Mesenchymal stem cell (in vitro differentiated cells and primary cell): Measurements from ENCODE around the gene HORMAD2.

Experiments
- DNase-seq: peaks from one replicate; pipeline ENCODE4 v3.0.0-alpha.2; 2013
- H2AFZ ChIP-seq: one replicate; pipeline ENCODE4 v1.6.1; 2013; ENCODE audit warnings: low read depth, mild to moderate bottlenecking, control low read depth, inconsistent platforms, low read length, moderate library complexity
- H2AK5ac ChIP-seq: 2 replicates; pipeline ENCODE4 v1.6.1; 2013; ENCODE audit warnings: low read length, moderate library complexity, mild to moderate bottlenecking, inconsistent platforms; ENCODE audit not compliant: severe bottlenecking
- H2BK120ac ChIP-seq: one replicate; pipeline ENCODE4 v1.6.1; 2013; ENCODE audit warnings: low read depth, mild to moderate bottlenecking, inconsistent platforms, low read length, moderate library complexity
- H2BK12ac ChIP-seq, 2 experiments: one replicate each; pipeline ENCODE4 v1.6.1; 2013; ENCODE audit warnings: inconsistent platforms in 2 of 2, low read length in 2 of 2, mild to moderate bottlenecking in 2 of 2, moderate library complexity in 2 of 2, control low read depth in 1 of 2
- H2BK15ac ChIP-seq: one replicate; pipeline ENCODE4 v1.6.1; 2013; ENCODE audit warnings: mild to moderate bottlenecking, low read depth, inconsistent platforms; ENCODE audit not compliant: poor library complexity, severe bottlenecking
- H2BK5ac ChIP-seq: 2 replicates; pipeline ENCODE4 v1.6.1; 2013; ENCODE audit warnings: low read depth, mild to moderate bottlenecking, low read length, control low read depth, inconsistent platforms; ENCODE audit not compliant: poor library complexity, severe bottlenecking
- H3K14ac ChIP-seq, 2 experiments: one replicate each; pipeline ENCODE4 v1.6.1; 2013; ENCODE audit warnings: inconsistent platforms in 2 of 2, low read length in 2 of 2, control low read depth in 1 of 2, mild to moderate bottlenecking in 1 of 2, moderate library complexity in 1 of 2
- H3K18ac ChIP-seq, 2 experiments: one replicate each; pipeline ENCODE4 v1.6.1; 2013; ENCODE audit warnings: inconsistent platforms in 2 of 2, low read length in 2 of 2, control low read depth in 1 of 2, low read depth in 1 of 2, mild to moderate bottlenecking in 1 of 2
- H3K23ac ChIP-seq, 2 experiments: one replicate each; pipeline ENCODE4 v1.6.1; 2013; ENCODE audit warnings: inconsistent platforms in 2 of 2, low read length in 2 of 2, mild to moderate bottlenecking in 2 of 2, moderate library complexity in 2 of 2, control low read depth in 1 of 2
- H3K27ac ChIP-seq: 2 replicates; pipeline ENCODE4 v1.5.1; 2013; ENCODE audit warnings: mild to moderate bottlenecking, moderate library complexity, low read length, control low read depth, inconsistent platforms; ENCODE audit not compliant: poor library complexity, severe bottlenecking
- H3K27me3 ChIP-seq, 2 experiments: 2 replicates each; pipeline versions ENCODE4 v1.6.1 to v1.7.0; 2013; ENCODE audit warnings: low read length in 2 of 2, mild to moderate bottlenecking in 2 of 2, moderate library complexity in 2 of 2, control low read depth in 1 of 2, inconsistent platforms in 1 of 2; ENCODE audit not compliant: control insufficient read depth in 1 of 2, insufficient read depth in 1 of 2
- H3K36me3 ChIP-seq, 2 experiments: 2 replicates each; pipeline versions ENCODE4 v1.6.1 to v1.7.0; 2013; ENCODE audit warnings: low read length in 2 of 2, control low read depth in 1 of 2, inconsistent platforms in 1 of 2, low read depth in 1 of 2, mild to moderate bottlenecking in 1 of 2; ENCODE audit not compliant: insufficient read depth in 2 of 2, control insufficient read depth in 1 of 2
- H3K4ac ChIP-seq, 2 experiments: one replicate each; pipeline ENCODE4 v1.6.1; 2013; ENCODE audit warnings: inconsistent platforms in 2 of 2, low read length in 2 of 2, mild to moderate bottlenecking in 2 of 2, moderate library complexity in 2 of 2, control low read depth in 1 of 2, low read depth in 1 of 2
- H3K4me1 ChIP-seq: 2 replicates; pipeline ENCODE4 v1.6.1; 2013; ENCODE audit warnings: low read depth, low read length, control low read depth; ENCODE audit not compliant: control insufficient read depth, insufficient read depth
- H3K4me2 ChIP-seq: 2 replicates; pipeline ENCODE4 v1.6.1; 2013; ENCODE audit warnings: low read length, mild to moderate bottlenecking, inconsistent platforms; ENCODE audit not compliant: poor library complexity, severe bottlenecking
- H3K4me3 ChIP-seq, 2 experiments: 2 replicates each; pipeline versions ENCODE4 v1.5.1 to v1.7.0; 2013; ENCODE audit warnings: low read length in 2 of 2, mild to moderate bottlenecking in 2 of 2, control low read depth in 1 of 2, low read depth in 1 of 2; ENCODE audit not compliant: insufficient read depth in 1 of 2
- H3K79me1 ChIP-seq: replicated peaks from 2 replicates; pipeline ENCODE4 v1.6.1; 2013; ENCODE audit warnings: mild to moderate bottlenecking, control low read depth, low read length, inconsistent platforms; ENCODE audit not compliant: poor library complexity, severe bottlenecking
- H3K9ac ChIP-seq: 2 replicates; pipeline ENCODE4 v1.7.0; 2013; ENCODE audit warnings: mild to moderate bottlenecking, low read length, moderate library complexity
- H3K9me3 ChIP-seq: 2 replicates; pipeline ENCODE4 v1.7.0; 2013; ENCODE audit warnings: mild to moderate bottlenecking, low read length; ENCODE audit not compliant: control insufficient read depth
- H4K8ac ChIP-seq: one replicate; pipeline ENCODE4 v1.6.1; 2013; ENCODE audit warnings: inconsistent platforms, mild to moderate bottlenecking, low read length, moderate library complexity
- H4K91ac ChIP-seq: one replicate; pipeline ENCODE4 v1.6.1; 2013; ENCODE audit warnings: mild to moderate bottlenecking, low read length, inconsistent platforms
- WGBS: methylation state at CpG from one replicate; pipeline ENCODE4 v1.1.7; 2013; ENCODE audit warnings: mixed read lengths; 5-methylcytosine and 5-hydroxymethylcytosine counted together

The HORMAD2 gene

DNA sequence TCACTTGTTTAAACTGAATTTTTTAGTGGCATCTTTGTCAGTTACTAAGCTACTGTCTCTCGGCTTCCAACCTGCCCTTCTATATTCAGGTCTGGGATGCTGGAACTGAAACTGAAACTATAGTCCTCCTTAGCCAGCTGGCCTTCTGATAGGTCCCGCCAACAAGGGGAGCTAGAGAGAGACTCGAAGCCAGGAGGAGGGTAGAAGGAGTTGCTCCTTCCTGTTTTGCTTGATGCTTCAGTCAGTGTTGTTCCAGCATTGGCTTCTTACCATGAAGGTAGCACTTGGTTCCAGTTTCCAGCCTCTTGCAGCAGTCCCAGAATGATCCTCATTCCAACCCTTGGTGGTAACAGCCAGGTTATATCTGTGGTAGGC, 32.9 kb upstream of the HORMAD2 start:
- Histone ChIP-seq H4K91ac (no peak overlapping the region), H4K8ac (peak overlapping the region; percentile 67), H2BK15ac (no peak overlapping the region), H3K9me3 (no peaks in the 10 kb centered on the region), H3K18ac (no peak overlapping the region), H3K4ac (no peak overlapping the region), H2AK5ac (peak overlapping the region; percentile 61), H3K4me2 (no peak overlapping the region), H3K14ac (no peak overlapping the region), H2BK5ac (no peak overlapping the region), H3K79me1 (no peaks in the 10 kb centered on the region), H2BK120ac (no peak overlapping the region), H3K36me3 (no peaks in the 10 kb centered on the region), H3K27ac (no peak overlapping the region), H3K23ac (no peak overlapping the region), H2BK12ac (no peak overlapping the region), H3K9ac (no peak overlapping the region), H2AFZ (no peak overlapping the region), H3K4me1 (peaks cover 15% of the 10 kb centered on the region), H3K4me3 (no peak overlapping the region), H3K27me3 (no peaks in the 10 kb centered on the region)
- 92% methylated on average over 3 of the region's 3 CpGs for WGBS
- DNase-seq: peak; percentile 30

DNA sequence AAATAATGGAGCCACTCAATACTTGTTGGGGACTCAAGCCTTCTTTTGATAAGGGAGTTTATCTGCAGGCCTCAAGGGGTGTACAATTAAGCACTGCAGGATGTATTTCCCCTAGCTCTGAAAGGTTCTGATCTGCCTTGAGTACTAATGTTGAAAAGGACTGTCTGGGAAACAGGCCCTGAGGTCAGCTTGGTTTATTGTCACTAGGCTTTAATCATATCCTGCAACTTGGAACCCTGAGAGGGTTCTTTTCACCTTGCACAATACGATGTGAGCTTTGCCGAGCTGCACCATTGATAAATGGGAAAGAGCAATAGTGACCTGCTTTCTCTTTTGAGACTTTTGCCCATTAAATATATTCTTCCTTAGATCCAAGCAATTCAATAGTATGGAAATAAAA, 31.6 kb upstream of the HORMAD2 start:
- H3K9me3 ChIP-seq: no peaks in the 10 kb centered on the region
- H3K4me3 ChIP-seq: no peak overlapping the region
- H3K14ac ChIP-seq: no peak overlapping the region
- WGBS: no CpG with 5 or more reads among the region's 2 CpGs
- no peaks in the 10 kb centered on the region for H3K36me3 ChIP-seq
- peak overlapping the region; percentile 37 for H2AK5ac ChIP-seq
- H3K27ac ChIP-seq: no peak overlapping the region
- H2BK120ac ChIP-seq: no peak overlapping the region
- H3K9ac ChIP-seq: no peak overlapping the region
- no peak overlapping the region for H4K8ac ChIP-seq
- no peak overlapping the region for H2BK15ac ChIP-seq
- peak; percentile 4 for DNase-seq
- no peaks in the 10 kb centered on the region for H3K27me3 ChIP-seq
- no peak overlapping the region for H4K91ac ChIP-seq
- no peak overlapping the region for H2AFZ ChIP-seq
- H3K4ac ChIP-seq: no peak overlapping the region
- no peak overlapping the region for H2BK5ac ChIP-seq
- no peak overlapping the region for H2BK12ac ChIP-seq
- no peaks in the 10 kb centered on the region for H3K79me1 ChIP-seq
- H3K4me2 ChIP-seq: no peak overlapping the region
- peaks cover 9% of the 10 kb centered on the region for H3K4me1 ChIP-seq
- no peak overlapping the region for H3K23ac ChIP-seq
- no peak overlapping the region for H3K18ac ChIP-seq

DNA sequence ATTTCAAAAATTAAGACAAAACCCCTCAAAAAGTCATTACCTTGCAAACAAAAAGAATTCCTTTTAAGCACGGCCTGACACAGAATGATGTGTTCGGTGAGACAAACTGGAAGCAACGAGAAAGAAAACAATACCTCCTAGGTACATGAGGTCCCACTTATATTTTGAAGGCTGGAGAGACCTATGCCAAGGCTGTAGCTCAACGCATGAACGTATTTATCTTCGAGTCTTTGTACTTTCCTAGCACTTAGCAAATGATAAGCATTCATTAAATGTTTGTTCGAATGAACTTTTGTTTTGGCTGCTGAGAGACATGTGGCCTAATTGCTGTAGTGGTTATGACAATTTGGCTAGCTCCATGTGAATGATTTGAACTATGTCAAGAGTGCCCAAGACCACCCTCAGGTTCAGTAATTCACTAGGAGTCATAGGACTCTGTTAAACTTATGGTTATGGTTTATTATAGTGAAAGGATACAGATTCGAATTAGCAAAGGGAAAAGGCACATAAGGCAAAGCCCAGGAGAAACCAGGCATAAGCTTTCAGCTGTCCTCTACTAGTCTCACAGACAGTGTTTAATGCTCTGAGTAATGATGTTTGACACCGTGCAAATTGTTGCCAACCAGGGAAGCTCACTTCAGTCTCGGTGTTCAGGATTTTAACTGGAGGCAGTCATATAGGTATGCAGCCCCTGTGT, 26.0 kb upstream of the HORMAD2 start:
- Histone ChIP-seq H3K79me1 (no peaks in the 10 kb centered on the region), H3K36me3 (no peaks in the 10 kb centered on the region), H4K91ac (no peak overlapping the region), H3K18ac (no peak overlapping the region), H2AFZ (no peak overlapping the region), H3K9ac (no peak overlapping the region), H2BK120ac (no peak overlapping the region), H2BK15ac (no peak overlapping the region), H3K4me1 (no peaks in the 10 kb centered on the region), H3K4me2 (no peak overlapping the region), H3K4me3 (no peak overlapping the region), H2BK5ac (no peak overlapping the region), H3K27me3 (no peaks in the 10 kb centered on the region), H3K23ac (no peak overlapping the region), H3K14ac (no peak overlapping the region), H2AK5ac (no peak overlapping the region), H4K8ac (no peak overlapping the region), H3K4ac (no peak overlapping the region), H2BK12ac (no peak overlapping the region), H3K27ac (no peak overlapping the region), H3K9me3 (no peaks in the 10 kb centered on the region)
- DNase-seq: no peak
- WGBS: 88% methylated on average over 10 of the region's 10 CpGs

DNA sequence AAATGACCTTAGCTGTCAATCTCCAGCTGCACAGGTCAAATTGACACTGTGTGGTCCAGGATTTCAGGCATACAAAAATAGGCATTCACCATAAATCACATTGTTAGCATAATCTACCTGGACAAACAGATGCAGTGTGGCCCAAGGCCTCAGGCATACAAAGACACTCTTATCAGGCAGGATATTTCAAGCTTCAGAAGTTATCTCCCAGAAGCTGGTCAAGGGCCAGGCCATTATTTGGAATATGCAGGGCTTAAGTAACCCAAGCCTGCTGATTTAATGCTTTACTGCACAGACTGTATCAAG, 25.5 kb upstream of the HORMAD2 start:
- no peak overlapping the region for H3K4ac ChIP-seq
- H3K14ac ChIP-seq: no peak overlapping the region
- no peak overlapping the region for H4K91ac ChIP-seq
- no peaks in the 10 kb centered on the region for H3K36me3 ChIP-seq
- H3K4me1 ChIP-seq: no peaks in the 10 kb centered on the region
- no peaks in the 10 kb centered on the region for H3K9me3 ChIP-seq
- H2BK12ac ChIP-seq: no peak overlapping the region
- H2BK120ac ChIP-seq: no peak overlapping the region
- H3K79me1 ChIP-seq: no peaks in the 10 kb centered on the region
- no peaks in the 10 kb centered on the region for H3K27me3 ChIP-seq
- no peak overlapping the region for H2BK5ac ChIP-seq
- H3K4me3 ChIP-seq: no peak overlapping the region
- H4K8ac ChIP-seq: no peak overlapping the region
- H2BK15ac ChIP-seq: no peak overlapping the region
- no peak overlapping the region for H3K9ac ChIP-seq
- no peak for DNase-seq
- H3K4me2 ChIP-seq: no peak overlapping the region
- H3K23ac ChIP-seq: no peak overlapping the region
- no peak overlapping the region for H2AK5ac ChIP-seq
- H3K27ac ChIP-seq: no peak overlapping the region
- no peak overlapping the region for H2AFZ ChIP-seq
- no peak overlapping the region for H3K18ac ChIP-seq
